LHCN-M2 (cell line): ENCODE measurements around the gene CDC42SE2. TPM values are rescaled to one million over a fixed set of nuclear protein-coding genes. Genes with fewer than 3 reads are reported as not detected.
"Not testable (repeated sequence)": the region's sequence is repeated elsewhere in the genome, so short reads cannot be mapped to it uniquely, and the experiment has no call there.

Experiments
- DNase-seq: peaks from one replicate; pipeline ENCODE4 v3.0.0-alpha.2; 2012; ENCODE audit warnings: low read depth
- total RNA-seq: library from RNA; depleted of rRNA; stranded (reverse); fragments of >200 nt; gene quantifications from 2 replicates; pipeline ENCODE4 v1.2.3, GENCODE V29; 2014

The CDC42SE2 gene
- total RNA-seq, 1 experiment from 2014 or later: 46.8 TPM

- no peak for DNase-seq
These were observed 14.3 kb downstream of the CDC42SE2 start for GRCh38 chr5:131277875-131278740.

GRCh38 chr5:131278741-131279124 lies 14.9 kb downstream of the CDC42SE2 start:
- DNase-seq: not testable (repeated sequence)

- DNase-seq: no peak
These were observed 15.4 kb downstream of the CDC42SE2 start for GRCh38 chr5:131279204-131279603.

GRCh38 chr5:131280417-131280816 lies 16.6 kb downstream of the CDC42SE2 start:
- no peak for DNase-seq

GRCh38 chr5:131281133-131281867 lies 17.4 kb downstream of the CDC42SE2 start:
- DNase-seq: no peak

GRCh38 chr5:131281868-131282234 lies 18.0 kb downstream of the CDC42SE2 start:
- DNase-seq: no peak

GRCh38 chr5:131282235-131282634 lies 18.4 kb downstream of the CDC42SE2 start:
- DNase-seq: no peak

- DNase-seq: no peak
These were observed 22.0 kb downstream of the CDC42SE2 start for GRCh38 chr5:131285703-131286399.

GRCh38 chr5:131286400-131286715 lies 22.5 kb downstream of the CDC42SE2 start:
- no peak for DNase-seq

GRCh38 chr5:131288328-131288727 lies 24.5 kb downstream of the CDC42SE2 start:
- no peak for DNase-seq

- no peak for DNase-seq
These were observed 25.9 kb downstream of the CDC42SE2 start for GRCh38 chr5:131289738-131290137.

GRCh38 chr5:131296213-131296672 lies 32.4 kb downstream of the CDC42SE2 start:
- no peak for DNase-seq

- DNase-seq: no peak
These were observed 34.0 kb downstream of the CDC42SE2 start for GRCh38 chr5:131297886-131298285.

GRCh38 chr5:131299465-131299864 lies 35.6 kb downstream of the CDC42SE2 start:
- no peak for DNase-seq

GRCh38 chr5:131302506-131302905 lies 38.7 kb downstream of the CDC42SE2 start:
- DNase-seq: no peak

- peak; percentile 32 for DNase-seq
These were observed 39.7 kb downstream of the CDC42SE2 start for GRCh38 chr5:131303537-131303936.

GRCh38 chr5:131304414-131304813 lies 40.6 kb downstream of the CDC42SE2 start:
- no peak for DNase-seq

- no peak for DNase-seq
These were observed 41.4 kb downstream of the CDC42SE2 start for GRCh38 chr5:131305138-131305689.

GRCh38 chr5:131305906-131306305 lies 42.1 kb downstream of the CDC42SE2 start:
- no peak for DNase-seq

- not testable (repeated sequence) for DNase-seq
These were observed 48.5 kb downstream of the CDC42SE2 start for GRCh38 chr5:131312235-131312772.

- no peak for DNase-seq
These were observed 52.2 kb downstream of the CDC42SE2 start for GRCh38 chr5:131316026-131316425.

- no peak for DNase-seq
These were observed 53.0 kb downstream of the CDC42SE2 start for GRCh38 chr5:131316822-131317221.
